ENCODE measurements around the gene ZNF598.
"Not testable (repeated sequence)": the region's sequence is repeated elsewhere in the genome, so short reads cannot be mapped to it uniquely, and the experiment has no call there.

The ZNF598 gene

GRCh38 chr16:2022723-2023091 lies 13.1 kb upstream of the ZNF598 start:
- ChIA-PET CTCF (interaction anchor here (0.5 to 1.5 kb wide), 9 partner anchors 19 to 216 kb away, joined by 3 to 13 read pairs (median 4); no protein-coding TSS in a partner anchor), POLR2A (interaction anchor here (0.6 to 1.3 kb wide), 6 partner anchors 12 to 229 kb away, joined by 3 to 4 read pairs (median 3); partner anchors contain the start of genes ECI1, NTHL1, TRAF7 and TSC2)
- TF ChIP-seq ZNF384 (IDR thresholded peaks at IDR 0.05) = no peak
- DNase-seq (ENCODE audit: extremely low spot score) = peak; percentile 53

- DNase-seq (ENCODE audit: extremely low spot score) = no peak
- POLR2A ChIA-PET = interaction anchor here (1.4 to 1.9 kb wide), 2 partner anchors 11 to 135 kb away, joined by 3 to 5 read pairs; partner anchors contain the start of gene TRAF7
- CTCF ChIA-PET = interaction anchor here (0.6 kb wide), 1 partner anchor 421 kb away, joined by 3 read pairs; no protein-coding TSS in a partner anchor
- no peak for TF ChIP-seq FOXM1 (IDR thresholded peaks at IDR 0.05; ENCODE audit: borderline replicate concordance)
- no peak for TF ChIP-seq CTBP1 (IDR thresholded peaks at IDR 0.05; ENCODE audit: borderline replicate concordance)
- TF ChIP-seq L3MBTL2 (conservative IDR thresholded peaks at IDR 0.05) = no peak
- no peak for TF ChIP-seq FOXA1 (IDR thresholded peaks at IDR 0.05)
- no peak for TF ChIP-seq FOXK2 (IDR thresholded peaks at IDR 0.05)
- no peak for TF ChIP-seq ELF4 (IDR thresholded peaks at IDR 0.05)
Observed at GRCh38 chr16:2019921-2020831, 10.6 kb upstream of the ZNF598 start.

- TF ChIP-seq SP1 (IDR thresholded peaks at IDR 0.05) = no peak
- TF ChIP-seq CTBP1 (IDR thresholded peaks at IDR 0.05; ENCODE audit: borderline replicate concordance) = no peak
- TF ChIP-seq FOXM1 (IDR thresholded peaks at IDR 0.05; ENCODE audit: borderline replicate concordance) = no peak
- TF ChIP-seq LEF1 (IDR thresholded peaks at IDR 0.05; ENCODE audit: borderline replicate concordance) = no peak
- no peak for TF ChIP-seq FOXA1 (IDR thresholded peaks at IDR 0.05)
- no peak for TF ChIP-seq ARNT (IDR thresholded peaks at IDR 0.05)
- TF ChIP-seq ZNF384 (IDR thresholded peaks at IDR 0.05) = no peak
- no peak for TF ChIP-seq BHLHE40 (IDR thresholded peaks at IDR 0.05; ENCODE audit: borderline replicate concordance)
- TF ChIP-seq SUZ12 (IDR thresholded peaks at IDR 0.05) = no peak
- no peak for TF ChIP-seq HDGF (IDR thresholded peaks at IDR 0.05; ENCODE audit: borderline replicate concordance)
- POLR2A ChIA-PET = interaction anchor here (1.4 to 1.9 kb wide), 2 partner anchors 10 to 136 kb away, joined by 3 to 5 read pairs; partner anchors contain the start of gene TRAF7
- no peak for DNase-seq (ENCODE audit: extremely low spot score)
- CTCF ChIA-PET = no interaction called here
Observed at GRCh38 chr16:2019518-2019920, 9.9 kb upstream of the ZNF598 start, which contains the start of gene NPW. TSS of gene NPW (plus strand) at chr16:2019785.

- ChIA-PET CTCF (interaction anchor here (0.6 to 1.3 kb wide), 10 partner anchors 12 to 134 kb away, joined by 3 to 8 read pairs (median 3); partner anchors contain the start of genes NTHL1 and TSC2), POLR2A (interaction anchor here (0.6 to 1.4 kb wide), 5 partner anchors 8 to 139 kb away, joined by 3 to 9 read pairs (median 3); partner anchors contain the start of genes RPS2 and TRAF7)
- DNase-seq (ENCODE audit: extremely low spot score) = no peak
- TF ChIP-seq TARDBP (IDR thresholded peaks at IDR 0.05) = no peak
- no peak for TF ChIP-seq L3MBTL2 (conservative IDR thresholded peaks at IDR 0.05)
- TF ChIP-seq ARNT (IDR thresholded peaks at IDR 0.05) = no peak
- TF ChIP-seq FOXK2 (IDR thresholded peaks at IDR 0.05) = no peak
Observed at GRCh38 chr16:2016407-2016922, 6.8 kb upstream of the ZNF598 start.

- ChIA-PET CTCF (interaction anchor here (0.6 to 1.3 kb wide), 8 partner anchors 12 to 135 kb away, joined by 3 to 8 read pairs (median 4); partner anchors contain the start of genes NTHL1 and TSC2), POLR2A (interaction anchor here (0.6 to 1.4 kb wide), 8 partner anchors 8 to 139 kb away, joined by 3 to 9 read pairs (median 4); partner anchors contain the start of genes RPS2 and TRAF7)
- TF ChIP-seq FOXK2 (IDR thresholded peaks at IDR 0.05) = no peak
- TF ChIP-seq ELF4 (IDR thresholded peaks at IDR 0.05) = no peak
- no peak for TF ChIP-seq L3MBTL2 (conservative IDR thresholded peaks at IDR 0.05)
- TF ChIP-seq NFRKB (IDR thresholded peaks at IDR 0.05) = no peak
- no peak for TF ChIP-seq ZNF384 (IDR thresholded peaks at IDR 0.05)
- no peak for TF ChIP-seq SP1 (IDR thresholded peaks at IDR 0.05)
- TF ChIP-seq HDGF (IDR thresholded peaks at IDR 0.05; ENCODE audit: borderline replicate concordance) = no peak
- no peak for TF ChIP-seq LEF1 (IDR thresholded peaks at IDR 0.05; ENCODE audit: borderline replicate concordance)
- TF ChIP-seq TARDBP (IDR thresholded peaks at IDR 0.05) = no peak
- TF ChIP-seq BHLHE40 (IDR thresholded peaks at IDR 0.05; ENCODE audit: borderline replicate concordance) = no peak
- TF ChIP-seq FOXM1 (IDR thresholded peaks at IDR 0.05; ENCODE audit: borderline replicate concordance) = no peak
- TF ChIP-seq ARNT (IDR thresholded peaks at IDR 0.05) = no peak
- TF ChIP-seq FOXA1 (IDR thresholded peaks at IDR 0.05) = no peak
- no peak for TF ChIP-seq CTBP1 (IDR thresholded peaks at IDR 0.05; ENCODE audit: borderline replicate concordance)
- no peak for TF ChIP-seq SUZ12 (IDR thresholded peaks at IDR 0.05)
- no peak for TF ChIP-seq PKNOX1 (IDR thresholded peaks at IDR 0.05)
- DNase-seq (ENCODE audit: extremely low spot score) = no peak
Observed at GRCh38 chr16:2015947-2016208, 6.3 kb upstream of the ZNF598 start.

GRCh38 chr16:2015117-2015946 lies 5.7 kb upstream of the ZNF598 start:
- TF ChIP-seq ELF4 (IDR thresholded peaks at IDR 0.05) (no peak), HDGF (IDR thresholded peaks at IDR 0.05; ENCODE audit: borderline replicate concordance) (0 out of 2 replicates have a peak, but pooled peaks have one; percentile 64)
- ChIA-PET CTCF (no interaction called here), POLR2A (interaction anchor here (0.8 to 1.8 kb wide), 6 partner anchors 10 to 140 kb away, joined by 3 to 7 read pairs (median 5); partner anchors contain the start of genes RPS2 and TRAF7)
- DNase-seq (ENCODE audit: extremely low spot score) = no peak

- ChIA-PET POLR2A (interaction anchor here (1.2 to 1.6 kb wide), 2 partner anchors 140 to 142 kb away, joined by 3 to 4 read pairs; partner anchors contain the start of gene TRAF7), CTCF (no interaction called here)
- DNase-seq (ENCODE audit: extremely low spot score) = no peak
- TF ChIP-seq ARNT (IDR thresholded peaks at IDR 0.05) (no peak), CTBP1 (IDR thresholded peaks at IDR 0.05; ENCODE audit: borderline replicate concordance) (no peak), L3MBTL2 (conservative IDR thresholded peaks at IDR 0.05) (no peak), HDGF (IDR thresholded peaks at IDR 0.05; ENCODE audit: borderline replicate concordance) (no peak), BHLHE40 (IDR thresholded peaks at IDR 0.05; ENCODE audit: borderline replicate concordance) (no peak), LEF1 (IDR thresholded peaks at IDR 0.05; ENCODE audit: borderline replicate concordance) (no peak), FOXM1 (IDR thresholded peaks at IDR 0.05; ENCODE audit: borderline replicate concordance) (no peak), ZNF384 (IDR thresholded peaks at IDR 0.05) (no peak), SUZ12 (IDR thresholded peaks at IDR 0.05) (no peak), FOXK2 (IDR thresholded peaks at IDR 0.05) (no peak)
Observed at GRCh38 chr16:2013527-2013926, 3.9 kb upstream of the ZNF598 start.

- DNase-seq (ENCODE audit: extremely low spot score); CTCF ChIA-PET: not testable (repeated sequence)
- POLR2A ChIA-PET = interaction anchor here (1.0 to 1.6 kb wide), 2 partner anchors 142 to 144 kb away, joined by 3 read pairs; partner anchors contain the start of gene TRAF7
Observed at GRCh38 chr16:2011726-2012125, 2.1 kb upstream of the ZNF598 start.
